BLaER1 treated with 17β-estradiol and CSF1 and Interleukin-3, amounts not matched to agents 10 nM and 100 nM (cell line): ENCODE results near the gene VILL.
A peak's percentile ranks its signal among the peaks of the same experiment; 100 is the strongest.

ENCODE experiments used
- H3K27ac ChIP-seq, 11 experiments: shearing (Covaris generic); formaldehyde crosslinking; 2 replicates each; pipeline ENCODE4 v1.8.1; 2022
- H3K27me3 ChIP-seq, 11 experiments: shearing (Covaris generic); formaldehyde crosslinking; 2 replicates each; pipeline ENCODE4 v1.8.1; 2022
- H3K36me3 ChIP-seq, 11 experiments: shearing (Covaris generic); formaldehyde crosslinking; 2 replicates each; pipeline ENCODE4 v1.8.1; 2022
- H3K4me1 ChIP-seq, 10 experiments: shearing (Covaris generic); formaldehyde crosslinking; 2 replicates each; pipeline ENCODE4 v1.8.1; 2022
- H3K4me2 ChIP-seq, 11 experiments: shearing (Covaris generic); formaldehyde crosslinking; 2 replicates each; pipeline ENCODE4 v1.8.1; 2022
- H3K4me3 ChIP-seq, 10 experiments: shearing (Covaris generic); formaldehyde crosslinking; 2 replicates each; pipeline ENCODE4 v1.8.1; 2022
- H3K9ac ChIP-seq, 11 experiments: shearing (Covaris generic); formaldehyde crosslinking; 2 replicates each; pipeline ENCODE4 v1.8.1; 2022
- H3K9me3 ChIP-seq, 11 experiments: shearing (Covaris generic); formaldehyde crosslinking; replicated peaks in 1 of 11; 2 replicates each; pipeline ENCODE4 v1.8.1; 2022
- H4K20me1 ChIP-seq, 11 experiments: shearing (Covaris generic); formaldehyde crosslinking; 2 replicates each; pipeline ENCODE4 v1.8.1; 2022
- Cebpa-rat ChIP-seq, 11 experiments: shearing (Covaris generic); IDR thresholded peaks; 2 replicates each; pipeline ENCODE4 v1.8.1; 2022

VILL gene

GRCh38 chr3:38022896-38023709, 32.5 kb downstream of the VILL start:
- peaks cover 26 to 41% (median 35%) of the 10 kb centered on the region in 10 experiments; a peak in 19 of 20 replicates for H3K4me1 ChIP-seq
- TF ChIP-seq Cebpa-rat (IDR thresholded peaks at IDR 0.05): no peak
- peak overlapping the region in 6 of 11 experiments; percentile 82 to 91 (median 84); a peak in 9 of 22 replicates for H3K9ac ChIP-seq
- H4K20me1 ChIP-seq: no peaks in the 10 kb centered on the region
- H3K4me3 ChIP-seq: peak overlapping the region in 8 of 10 experiments; percentile 65 to 83 (median 74); a peak in 13 of 20 replicates
- H3K9me3 ChIP-seq: no peaks in the 10 kb centered on the region
- H3K4me2 ChIP-seq: peak overlapping the region; percentile 83 to 92 (median 89)
- peaks cover 0 to 8% (median 0%) of the 10 kb centered on the region in 11 experiments; a peak in 2 of 22 replicates for H3K36me3 ChIP-seq
- peaks cover 8 to 14% (median 11%) of the 10 kb centered on the region in 11 experiments for H3K27me3 ChIP-seq
- peak overlapping the region in 2 of 11 experiments; percentile 84; a peak in 2 of 22 replicates for H3K27ac ChIP-seq

DNA sequence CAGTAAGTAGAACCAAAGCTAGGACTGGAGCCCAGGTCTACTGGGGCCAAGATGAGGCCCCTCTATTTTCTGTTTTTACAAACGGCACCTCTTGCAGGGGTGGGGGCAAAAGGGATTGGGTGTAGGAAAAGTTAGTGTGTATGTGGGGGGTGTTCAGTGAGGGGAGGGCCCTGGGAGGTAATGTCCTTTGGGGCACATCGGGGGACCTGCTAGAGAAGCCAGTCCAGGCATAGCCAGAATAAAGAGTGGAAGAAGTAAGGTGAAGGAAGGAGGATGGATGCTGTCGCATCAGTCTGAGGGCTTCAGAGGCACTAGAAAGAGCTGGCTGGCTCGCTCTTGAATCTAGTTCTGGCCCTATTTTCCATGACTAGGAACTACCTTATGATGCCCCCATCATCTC, 36.3 kb downstream of the VILL start:
- TF ChIP-seq Cebpa-rat (IDR thresholded peaks at IDR 0.05): no peak
- H3K27me3 ChIP-seq: peaks cover 36 to 52% (median 48%) of the 10 kb centered on the region in 11 experiments
- H3K9me3 ChIP-seq: peaks cover 0 to 7% (median 0%) of the 10 kb centered on the region in 11 experiments; a peak in 3 of 22 replicates
- no peak overlapping the region for H3K4me2 ChIP-seq
- no peaks in the 10 kb centered on the region for H3K36me3 ChIP-seq
- peaks cover 27 to 53% (median 40%) of the 10 kb centered on the region in 10 experiments for H3K4me1 ChIP-seq
- peaks cover 0 to 7% (median 0%) of the 10 kb centered on the region in 11 experiments; a peak in 4 of 22 replicates for H4K20me1 ChIP-seq
- no peak overlapping the region for H3K9ac ChIP-seq
- H3K27ac ChIP-seq: no peak overlapping the region
- H3K4me3 ChIP-seq: no peak overlapping the region

DNA sequence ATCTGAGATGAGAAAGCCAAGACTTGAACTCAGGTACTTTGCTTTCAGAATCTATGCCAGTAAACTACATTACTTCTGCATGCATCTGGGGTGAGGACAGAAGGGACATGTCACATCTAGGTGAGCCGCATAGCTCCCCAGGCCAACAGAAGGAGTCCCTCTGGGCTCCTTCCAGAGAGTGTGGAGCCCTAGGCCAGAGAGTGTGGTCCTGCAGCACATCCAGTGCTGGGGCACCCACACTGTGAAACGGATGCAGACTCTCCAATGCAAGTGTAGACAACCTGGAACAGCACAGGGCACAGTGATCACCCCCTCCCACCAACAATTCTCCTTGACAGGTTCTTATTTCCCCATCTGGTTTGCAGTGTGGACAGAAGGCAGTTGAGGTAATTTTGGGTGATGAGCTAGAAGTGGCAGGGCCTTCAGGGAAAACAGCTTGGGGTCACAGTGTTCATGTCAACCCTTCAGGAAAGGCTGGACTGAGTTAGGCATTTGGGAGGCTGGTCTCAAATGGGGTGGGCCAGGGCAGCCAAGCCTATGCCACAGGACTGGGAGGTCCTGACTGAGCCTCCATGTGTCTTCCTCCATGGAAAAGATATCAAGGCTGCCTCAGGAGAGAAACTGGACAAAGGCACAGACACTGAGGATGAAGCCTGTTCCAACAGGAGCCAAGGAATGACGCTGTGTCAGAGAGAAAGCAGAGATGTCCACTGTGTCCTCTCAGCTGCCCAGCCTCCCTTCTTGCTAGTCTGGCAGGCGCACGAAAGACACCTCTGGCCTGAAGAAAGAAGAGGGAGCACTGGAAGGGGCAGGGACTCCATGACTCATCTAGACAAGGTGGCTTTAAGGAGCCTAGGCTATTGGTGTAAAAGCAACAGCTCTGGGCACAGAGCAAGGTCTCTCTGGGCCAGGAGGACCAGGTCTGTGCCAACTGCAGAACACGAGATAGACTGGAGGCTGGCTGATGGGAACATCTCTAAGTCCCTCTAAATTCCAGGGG, 37.2 kb downstream of the VILL start:
- Histone ChIP-seq H3K4me1 (peaks cover 27 to 52% (median 42%) of the 10 kb centered on the region in 10 experiments), H3K9ac (no peak overlapping the region), H3K4me3 (no peak overlapping the region), H3K27me3 (peaks cover 36 to 58% (median 52%) of the 10 kb centered on the region in 11 experiments), H3K9me3 (peaks cover 0 to 7% (median 0%) of the 10 kb centered on the region in 11 experiments; a peak in 3 of 22 replicates), H3K4me2 (no peak overlapping the region), H3K36me3 (no peaks in the 10 kb centered on the region), H4K20me1 (peaks cover 0 to 7% (median 0%) of the 10 kb centered on the region in 11 experiments; a peak in 4 of 22 replicates), H3K27ac (no peak overlapping the region)
- TF ChIP-seq Cebpa-rat (IDR thresholded peaks at IDR 0.05): no peak

GRCh38 chr3:38028621-38029361, 38.2 kb downstream of the VILL start:
- H3K4me1 ChIP-seq: peaks cover 17 to 42% (median 34%) of the 10 kb centered on the region in 10 experiments
- H3K4me2 ChIP-seq: peak overlapping the region in 10 of 11 experiments; percentile 52 to 85 (median 71); a peak in 13 of 22 replicates
- H3K9me3 ChIP-seq: peaks cover 0 to 7% (median 0%) of the 10 kb centered on the region in 11 experiments; a peak in 3 of 22 replicates
- H3K27me3 ChIP-seq: peaks cover 36 to 58% (median 52%) of the 10 kb centered on the region in 11 experiments
- TF ChIP-seq Cebpa-rat (IDR thresholded peaks at IDR 0.05): no peak
- H3K9ac ChIP-seq: peak overlapping the region in 1 of 11 experiments; percentile 47; a peak in 1 of 22 replicates
- H4K20me1 ChIP-seq: peaks cover 0 to 7% (median 0%) of the 10 kb centered on the region in 11 experiments; a peak in 4 of 22 replicates
- peak overlapping the region in 4 of 10 experiments; percentile 43 to 62 (median 48); a peak in 5 of 20 replicates for H3K4me3 ChIP-seq
- no peak overlapping the region for H3K27ac ChIP-seq
- H3K36me3 ChIP-seq: no peaks in the 10 kb centered on the region

DNA sequence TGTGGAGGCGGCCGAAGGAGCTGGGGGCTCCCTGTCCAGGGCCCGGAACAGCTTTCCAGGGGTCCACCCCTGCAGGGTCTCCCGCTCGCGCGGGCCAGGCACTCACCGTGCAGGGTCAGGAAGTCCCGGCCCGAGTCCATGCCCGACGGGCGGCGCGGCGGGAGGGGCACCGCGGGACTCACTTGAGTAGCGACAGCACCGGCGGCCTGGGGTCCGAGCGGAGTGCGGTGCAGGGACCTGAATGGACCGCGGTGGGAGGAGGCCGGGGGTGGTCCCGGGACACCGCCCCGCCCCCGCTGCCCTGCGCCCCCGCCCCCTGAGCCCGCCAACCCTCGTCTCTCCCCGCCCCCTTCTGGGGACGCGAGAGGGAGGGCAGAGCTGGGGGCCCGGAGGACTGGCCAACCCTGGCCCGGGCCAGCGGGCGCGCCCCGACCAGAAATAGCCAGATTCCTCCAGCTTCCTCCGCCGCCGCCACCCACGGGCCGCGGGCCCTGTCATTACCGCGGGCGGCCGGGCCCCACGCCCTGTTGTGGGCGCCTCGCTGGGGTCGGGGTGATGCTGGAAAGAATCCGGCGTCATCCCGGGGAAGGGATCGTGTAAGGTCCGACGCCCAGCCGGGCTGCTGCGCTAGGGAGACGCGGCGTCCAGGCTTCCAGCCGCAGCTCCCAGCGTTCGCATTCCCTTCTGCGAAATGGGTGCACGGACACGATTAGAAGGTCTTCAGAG, 39.0 kb downstream of the VILL start, which contains the start of gene PLCD1:
PLCD1 (minus strand) TSS at position 243 of the 726 bp plus-strand sequence; CDS start at position 140, 103 bp downstream.
- H3K9ac ChIP-seq: peak within 1 kb of the TSS in 5 of 11 experiments; percentile 31 to 59 (median 47); a peak in 6 of 22 replicates
- H3K36me3 ChIP-seq: no peaks in the 10 kb centered on the region
- no peak for TF ChIP-seq Cebpa-rat (IDR thresholded peaks at IDR 0.05)
- H3K4me1 ChIP-seq: peaks cover 16 to 41% (median 31%) of the 10 kb centered on the region in 10 experiments
- H4K20me1 ChIP-seq: peaks cover 0 to 7% (median 0%) of the 10 kb centered on the region in 11 experiments; a peak in 4 of 22 replicates
- H3K4me2 ChIP-seq: peak within 1 kb of the TSS; percentile 52 to 85 (median 71)
- H3K4me3 ChIP-seq: peak within 1 kb of the TSS; percentile 18 to 62 (median 44); a peak in 17 of 20 replicates
- H3K27ac ChIP-seq: no peak within 1 kb of the TSS; a peak in 1 of 22 replicates
- peaks cover 0 to 7% (median 0%) of the 10 kb centered on the region in 11 experiments; a peak in 3 of 22 replicates for H3K9me3 ChIP-seq
- H3K27me3 ChIP-seq: peaks cover 36 to 58% (median 52%) of the 10 kb centered on the region in 11 experiments

DNA sequence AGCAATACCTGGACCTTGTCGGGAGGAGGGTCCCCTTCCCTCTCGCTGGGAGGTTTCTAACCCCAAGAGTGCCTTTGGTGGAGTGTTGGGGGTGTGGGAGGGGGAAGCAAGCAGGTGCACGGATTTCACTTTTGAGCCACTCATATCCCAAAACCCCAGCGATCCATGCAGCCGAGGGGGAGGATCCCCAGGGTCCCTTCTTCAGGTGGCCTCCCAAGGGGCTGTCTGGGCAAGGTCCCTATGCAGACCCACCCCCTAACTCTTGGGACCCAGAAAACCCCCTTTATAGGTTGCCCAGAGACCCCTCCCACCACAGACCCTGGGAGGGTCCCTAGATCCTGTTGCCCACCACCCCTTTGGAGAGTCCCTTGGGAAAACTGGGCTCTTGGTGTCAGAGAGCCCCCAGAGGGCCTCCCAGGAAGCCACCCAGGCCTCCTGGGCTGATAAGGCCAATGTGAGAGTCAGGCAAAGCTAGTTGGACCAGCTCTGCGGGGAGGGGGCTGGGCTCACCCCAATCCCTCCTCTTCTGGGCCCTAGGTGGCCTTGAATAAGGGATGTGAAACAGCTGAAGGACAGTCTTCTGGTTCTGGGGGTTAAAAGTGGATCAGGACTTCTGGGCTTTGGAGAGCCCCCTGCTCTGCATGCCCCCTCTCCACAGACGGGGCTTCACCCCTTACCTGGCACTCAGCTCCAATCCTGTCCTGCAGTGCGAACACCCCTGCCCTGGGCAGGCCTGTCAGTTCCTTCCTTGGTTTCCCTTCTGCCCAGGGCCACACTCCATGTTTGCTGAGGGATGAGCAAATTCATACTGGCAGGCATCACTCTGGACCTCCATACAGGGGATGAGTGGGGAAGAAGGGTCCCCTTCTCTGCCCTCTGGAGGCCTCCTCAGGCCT, 39.8 kb downstream of the VILL start:
- no peak for TF ChIP-seq Cebpa-rat (IDR thresholded peaks at IDR 0.05)
- peaks cover 0 to 7% (median 0%) of the 10 kb centered on the region in 11 experiments; a peak in 4 of 22 replicates for H4K20me1 ChIP-seq
- peak overlapping the region; percentile 52 to 85 (median 71); a peak in 21 of 22 replicates for H3K4me2 ChIP-seq
- peaks cover 13 to 39% (median 29%) of the 10 kb centered on the region in 10 experiments for H3K4me1 ChIP-seq
- peaks cover 0 to 7% (median 0%) of the 10 kb centered on the region in 11 experiments; a peak in 3 of 22 replicates for H3K9me3 ChIP-seq
- no peak overlapping the region; a peak in 1 of 22 replicates for H3K27ac ChIP-seq
- no peaks in the 10 kb centered on the region for H3K36me3 ChIP-seq
- H3K4me3 ChIP-seq: peak overlapping the region in 8 of 10 experiments; percentile 18 to 62 (median 46); a peak in 13 of 20 replicates
- H3K9ac ChIP-seq: peak overlapping the region in 3 of 11 experiments; percentile 31 to 59 (median 47); a peak in 4 of 22 replicates
- peaks cover 36 to 58% (median 52%) of the 10 kb centered on the region in 11 experiments for H3K27me3 ChIP-seq
